ENCODE measurements around the gene COG5.

Gene COG5

DNA sequence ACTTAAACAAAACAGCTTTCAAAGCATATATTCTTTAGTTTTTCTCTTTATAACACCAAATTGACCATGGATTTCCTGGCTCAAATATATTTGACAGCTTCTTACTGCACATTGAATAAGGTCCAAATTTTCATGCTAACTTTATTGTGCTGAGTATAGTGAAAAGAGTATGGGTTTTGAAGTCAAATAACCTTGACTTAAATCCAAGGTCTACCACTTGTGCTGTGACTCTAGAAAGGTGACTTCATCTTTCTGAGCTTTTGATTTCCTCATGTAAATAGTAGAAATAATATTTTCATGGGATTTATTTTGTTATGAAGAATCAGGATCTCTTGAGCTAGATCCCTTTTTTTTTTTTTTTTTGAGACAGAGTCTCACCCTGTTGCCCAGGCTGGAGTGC is 233.2 kb downstream of the COG5 start:
- no peak for DNase-seq (ENCODE audit: low spot score)

DNA sequence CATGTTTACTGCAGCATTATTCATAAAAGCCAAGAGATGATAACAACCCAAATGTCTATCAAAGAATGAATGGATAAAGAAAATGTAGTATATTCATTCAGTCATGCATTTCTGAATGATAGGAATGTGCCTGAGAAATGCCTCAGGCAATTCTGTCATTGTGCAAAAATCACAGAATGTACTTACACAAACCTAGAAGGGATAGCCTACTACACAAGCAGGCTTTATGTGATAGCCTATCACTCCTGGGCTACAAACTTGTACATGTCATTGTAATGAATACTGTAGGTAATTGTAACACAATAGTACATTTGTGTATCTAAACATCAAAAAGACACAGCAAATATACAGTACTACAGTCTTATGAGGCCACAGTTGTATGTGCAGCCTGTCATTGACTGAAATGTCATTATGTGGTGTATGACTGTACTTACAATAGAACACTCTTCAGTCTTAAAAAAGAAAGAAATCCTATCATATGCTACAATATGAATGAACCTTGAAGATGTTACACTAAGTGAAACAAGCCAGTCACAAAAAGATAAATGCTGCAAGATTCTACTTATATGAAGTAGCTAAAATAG is 235.6 kb downstream of the COG5 start:
- no peak for DNase-seq (ENCODE audit: low spot score)

DNA sequence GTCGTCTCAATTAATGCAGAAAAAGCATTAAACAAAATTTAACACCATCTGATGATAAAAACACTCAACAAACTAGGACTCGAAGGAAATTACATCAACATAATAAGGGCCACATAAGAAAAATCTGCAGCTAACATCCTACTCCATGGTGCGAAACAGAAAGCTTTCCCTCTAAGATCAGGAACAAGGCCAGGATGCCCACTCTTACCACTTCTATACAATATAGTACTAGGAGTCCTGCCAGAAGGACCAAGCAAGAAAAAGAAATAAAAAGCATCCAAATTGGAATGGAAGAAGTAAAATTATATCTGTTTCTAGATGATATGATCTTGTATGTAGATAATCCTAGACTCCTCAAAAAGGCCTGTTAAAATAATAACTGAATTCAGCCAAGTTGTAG is 237.7 kb downstream of the COG5 start:
- no peak for DNase-seq (ENCODE audit: low spot score)

DNA sequence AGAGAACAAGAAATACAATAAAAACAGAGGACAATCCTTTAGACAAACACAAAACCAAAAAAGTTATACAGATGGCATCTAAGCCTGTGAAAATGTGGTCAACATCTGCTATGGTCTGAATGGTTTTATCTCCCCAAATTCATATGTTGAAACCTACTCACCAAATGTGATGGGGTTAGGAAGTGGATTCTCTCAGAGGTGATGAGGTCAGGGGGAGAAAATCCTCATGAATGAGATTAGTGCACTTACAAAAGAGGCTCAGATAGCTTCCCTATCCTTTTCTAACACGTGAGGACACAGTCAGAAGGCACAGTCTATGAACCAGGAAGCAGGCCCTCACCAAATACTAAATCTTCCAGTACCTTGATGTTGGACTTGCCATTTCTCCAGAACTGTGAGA is 241.7 kb downstream of the COG5 start:
- DNase-seq (ENCODE audit: low spot score), result no peak

DNA sequence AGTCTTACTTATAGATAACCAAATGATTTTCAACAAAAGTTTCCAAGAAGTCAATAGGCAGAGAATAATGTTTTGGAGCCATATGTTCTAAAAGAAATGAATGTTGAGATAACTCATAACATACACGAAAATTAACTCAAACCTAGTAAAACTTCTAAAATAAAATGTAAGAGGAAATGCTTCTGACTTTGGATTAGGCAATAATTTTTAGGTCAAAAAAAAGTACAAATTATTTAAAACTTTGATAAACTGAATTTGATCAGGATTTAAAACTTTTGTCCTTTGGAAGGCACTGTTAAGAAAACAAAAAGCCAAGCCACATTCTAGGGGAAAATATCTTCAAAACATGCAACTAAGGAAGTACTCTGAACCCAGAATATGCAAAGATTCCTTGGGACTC is 242.1 kb downstream of the COG5 start:
- no peak for DNase-seq (ENCODE audit: low spot score)

DNA sequence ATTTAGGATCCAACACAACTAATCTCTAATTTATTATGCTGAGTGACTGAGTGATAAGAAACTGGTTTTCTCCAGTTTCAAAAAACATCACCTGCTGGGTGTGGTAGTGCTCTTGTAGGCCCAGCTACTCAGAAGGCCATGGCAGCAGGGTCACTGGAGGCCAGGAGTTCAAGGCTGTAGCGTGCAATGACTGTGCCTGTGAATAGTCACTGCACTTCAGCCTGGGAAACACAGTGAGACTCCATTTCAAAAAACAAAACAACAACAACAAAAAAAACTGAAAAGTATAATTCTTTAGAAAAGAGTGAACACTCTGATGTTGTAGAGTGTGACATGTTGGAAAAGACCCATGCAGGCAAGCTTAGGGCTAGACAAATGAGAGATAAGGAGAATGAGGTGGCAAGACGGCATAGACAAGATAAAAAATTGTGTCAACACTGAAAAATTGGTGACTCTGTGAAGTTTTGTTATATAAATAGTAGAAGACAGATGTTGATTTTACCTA is 243.9 kb downstream of the COG5 start:
- no peak for DNase-seq (ENCODE audit: low spot score)

DNA sequence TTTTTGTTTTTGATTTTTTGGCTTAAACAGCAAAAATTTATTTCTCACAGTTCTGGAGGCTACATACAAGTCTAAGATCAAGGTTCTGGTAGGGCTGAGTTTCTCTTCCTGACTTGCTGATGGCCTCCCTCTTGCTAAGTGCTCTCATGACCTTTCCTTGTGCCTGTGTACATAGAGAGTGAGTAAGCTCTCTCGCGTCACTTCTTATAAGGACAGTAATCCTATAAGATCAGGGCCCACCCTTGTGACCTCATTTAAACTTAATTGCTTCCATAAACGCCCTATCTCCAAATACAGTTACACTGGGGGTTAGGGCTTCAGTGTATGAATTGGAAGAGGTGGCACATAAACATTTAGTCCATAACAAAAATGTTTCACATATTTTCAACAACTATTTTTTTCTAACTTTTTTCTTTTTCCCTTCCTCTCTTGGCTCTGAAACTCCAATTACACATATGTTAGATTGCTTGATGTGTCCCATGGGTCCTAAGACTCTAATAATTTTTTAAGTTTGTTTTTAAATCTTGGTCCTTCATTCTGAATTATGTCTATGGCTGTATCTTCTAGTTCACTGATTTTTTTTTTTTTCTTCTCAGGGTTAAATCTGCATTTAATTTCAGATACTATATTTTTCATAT is 245.1 kb downstream of the COG5 start:
- DNase-seq (ENCODE audit: low spot score), result no peak

DNA sequence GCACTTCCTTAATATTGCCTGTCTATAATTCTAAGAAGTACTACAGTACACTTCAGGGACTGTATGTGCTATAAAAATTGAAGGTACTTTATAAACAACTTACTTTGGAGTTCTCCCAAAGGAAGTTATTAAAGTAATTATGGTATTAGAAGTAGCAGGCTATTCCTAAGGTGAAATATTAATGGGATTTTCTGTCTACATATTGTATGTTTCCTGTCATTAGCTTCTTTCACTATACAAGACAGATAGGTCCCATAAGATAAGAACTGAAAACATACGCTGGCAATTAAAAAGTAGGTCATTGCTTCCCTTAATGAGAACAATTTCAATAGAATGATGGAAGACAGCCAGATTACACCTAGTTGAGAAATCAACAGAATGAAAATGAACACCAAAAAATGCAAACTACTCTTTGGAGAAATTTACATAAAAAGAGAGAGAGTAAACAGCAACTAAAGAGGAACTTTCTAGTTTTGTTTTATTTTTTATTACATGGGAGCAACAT is 248.0 kb downstream of the COG5 start:
- no peak for DNase-seq (ENCODE audit: low spot score)

DNA sequence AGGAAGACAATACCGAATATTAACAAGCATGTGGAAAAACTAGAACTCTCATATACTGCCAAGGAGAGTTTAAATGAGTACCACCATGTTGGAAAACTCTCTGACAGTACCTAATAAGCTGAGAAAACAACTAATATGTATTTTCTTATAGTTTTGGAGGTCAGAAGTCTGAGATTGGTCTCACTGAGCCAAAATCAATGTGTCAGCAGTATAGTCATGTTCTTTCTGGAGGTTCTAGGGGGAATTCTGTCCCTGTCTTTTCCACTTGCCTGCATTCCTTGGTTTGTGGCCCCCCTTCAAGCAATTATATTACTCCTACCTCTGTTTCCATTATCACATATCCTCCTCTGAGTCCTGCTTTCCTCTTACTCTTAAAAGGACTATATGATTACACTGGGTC is 250.4 kb downstream of the COG5 start:
- no peak for DNase-seq (ENCODE audit: low spot score)

DNA sequence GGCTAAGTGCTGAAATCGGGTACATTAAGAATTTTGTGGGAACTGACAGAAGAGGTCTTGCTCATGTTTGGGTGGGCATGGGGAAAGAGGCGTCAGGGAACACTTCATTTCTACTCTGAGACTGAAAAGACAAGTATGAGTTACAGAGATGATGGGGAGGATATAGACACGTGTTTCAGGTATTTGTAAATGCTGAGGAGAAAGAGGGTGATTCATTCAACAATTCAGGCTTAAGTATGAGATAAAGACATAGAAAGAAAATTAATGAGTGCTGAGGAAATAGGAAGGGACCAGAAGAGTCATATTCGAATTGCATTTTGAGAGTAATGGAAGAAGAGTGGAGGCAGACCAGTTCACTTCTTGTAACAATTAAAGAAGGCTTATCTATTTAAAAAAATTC is 251.3 kb downstream of the COG5 start:
- DNase-seq (ENCODE audit: low spot score), result no peak

DNA sequence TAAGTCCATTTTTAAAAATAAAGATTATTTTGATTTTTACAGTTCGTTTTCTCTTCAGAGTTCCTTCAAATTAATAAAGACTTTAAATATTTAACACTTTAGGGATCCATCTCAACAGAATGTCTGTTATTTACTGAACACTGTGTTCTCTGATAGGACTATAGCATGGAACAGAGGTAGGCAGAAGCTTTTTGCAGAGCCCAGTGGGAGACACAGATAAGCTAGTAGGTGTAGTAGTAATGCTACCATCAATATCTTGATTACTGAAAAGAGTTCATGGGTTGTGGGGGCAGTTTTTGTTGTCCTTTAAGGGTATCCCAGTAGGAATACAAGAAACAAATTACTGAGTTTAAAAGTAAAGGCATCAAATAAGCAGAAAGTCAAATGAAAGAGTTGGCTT is 254.4 kb downstream of the COG5 start:
- no peak for DNase-seq (ENCODE audit: low spot score)

DNA sequence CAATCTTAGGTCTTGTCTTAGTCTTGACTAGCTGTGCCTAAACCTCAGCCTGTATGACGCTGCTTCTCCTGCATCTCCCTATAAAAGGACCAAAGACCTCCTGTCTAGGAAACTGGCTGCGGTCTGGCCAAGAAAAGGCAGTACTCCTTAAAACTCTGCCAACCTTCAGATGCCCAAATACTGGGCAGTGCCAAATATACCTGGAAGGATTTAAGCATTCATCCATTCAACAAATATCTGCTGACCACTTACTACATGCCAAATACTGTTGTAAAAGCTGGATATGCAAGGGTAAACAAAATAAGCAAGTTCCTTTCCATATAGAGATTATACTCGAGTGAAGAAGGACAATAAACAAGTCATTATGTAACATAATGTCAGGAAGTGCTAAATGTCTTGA is 259.1 kb downstream of the COG5 start:
- DNase-seq (ENCODE audit: low spot score), result no peak

DNA sequence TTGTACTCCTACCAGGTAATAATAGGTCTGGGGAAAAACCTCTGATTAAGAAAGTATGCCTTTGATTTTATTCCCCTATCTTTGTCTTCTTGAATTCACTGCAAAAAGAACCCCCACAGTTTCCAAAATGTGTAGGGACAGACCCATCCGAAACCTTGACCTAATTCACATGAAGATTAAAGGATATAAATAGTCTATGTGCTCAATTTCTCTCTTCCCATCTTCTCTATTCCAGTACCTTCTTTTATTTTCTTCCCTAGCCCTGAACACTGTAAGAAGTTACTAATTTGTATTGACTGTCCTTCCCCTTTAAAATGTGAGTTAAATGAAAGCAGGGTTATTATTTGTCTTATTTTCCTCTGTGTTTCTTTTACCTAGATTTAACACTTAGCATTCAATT is 259.7 kb downstream of the COG5 start:
- DNase-seq (ENCODE audit: low spot score), result no peak

DNA sequence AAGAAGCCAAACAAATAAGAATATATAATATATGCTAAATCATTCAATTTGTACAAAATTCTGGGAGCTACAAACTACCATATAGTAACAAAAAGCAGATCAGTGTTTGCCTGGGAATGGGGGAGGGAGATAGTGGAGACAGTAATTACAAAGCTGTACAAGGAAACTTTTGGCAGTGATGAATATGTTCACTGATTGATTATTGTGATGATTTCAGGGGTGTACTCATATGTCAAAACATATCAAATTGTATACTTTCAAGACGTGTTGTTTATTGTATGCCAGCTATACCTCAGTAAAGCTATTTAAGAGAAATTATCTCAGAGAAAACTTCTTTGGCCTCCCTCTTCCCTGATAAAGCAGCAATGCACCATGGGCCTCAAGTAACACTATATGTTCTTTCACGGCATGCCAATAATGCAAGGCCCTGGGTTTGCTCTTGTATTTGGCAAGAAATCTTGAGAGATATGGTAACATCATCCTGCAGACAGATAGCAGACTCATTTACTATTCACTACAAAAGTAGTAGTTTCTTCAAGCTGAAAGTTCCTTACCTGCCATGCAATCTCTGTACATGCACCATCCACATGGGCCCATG is 261.4 kb downstream of the COG5 start:
- no peak for DNase-seq (ENCODE audit: low spot score)

DNA sequence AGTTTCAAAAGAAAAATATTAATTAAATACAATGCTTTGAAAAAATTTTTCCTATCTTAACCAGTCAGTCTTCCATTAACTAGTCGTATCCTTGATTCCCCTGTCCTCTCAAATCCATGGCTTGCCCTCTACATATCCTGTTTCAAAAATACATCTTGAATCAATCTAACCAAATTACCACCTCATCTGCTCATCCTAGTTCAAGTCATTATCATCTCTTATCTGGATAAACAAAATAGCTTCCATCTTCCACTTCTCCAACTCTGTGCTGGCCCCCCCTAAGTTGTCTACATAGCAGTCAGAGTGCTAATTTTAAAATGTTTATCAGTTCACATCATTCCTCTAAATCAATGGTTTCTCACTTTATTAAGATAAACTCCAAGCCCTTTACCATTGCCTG is 269.5 kb downstream of the COG5 start:
- no peak for DNase-seq (ENCODE audit: low spot score)

DNA sequence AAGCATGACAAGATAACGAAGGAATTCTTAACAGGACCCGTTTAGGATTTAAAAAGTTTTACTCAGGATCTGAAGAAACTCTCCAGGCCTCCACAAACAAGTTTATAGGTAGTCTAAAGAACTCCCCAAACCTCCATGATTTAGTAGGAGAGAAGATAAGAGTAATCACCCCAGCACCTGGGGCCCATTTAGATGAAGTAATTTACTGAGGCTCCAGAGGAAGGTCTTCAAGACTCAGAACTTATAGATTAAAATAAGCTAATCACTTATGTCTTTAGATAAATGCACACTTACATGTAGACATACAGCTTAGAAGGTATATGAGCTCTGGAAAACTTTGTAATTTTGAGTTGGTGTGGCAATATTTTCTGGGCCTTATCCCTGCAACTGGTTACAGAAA is 271.1 kb downstream of the COG5 start:
- DNase-seq (ENCODE audit: low spot score), result no peak

DNA sequence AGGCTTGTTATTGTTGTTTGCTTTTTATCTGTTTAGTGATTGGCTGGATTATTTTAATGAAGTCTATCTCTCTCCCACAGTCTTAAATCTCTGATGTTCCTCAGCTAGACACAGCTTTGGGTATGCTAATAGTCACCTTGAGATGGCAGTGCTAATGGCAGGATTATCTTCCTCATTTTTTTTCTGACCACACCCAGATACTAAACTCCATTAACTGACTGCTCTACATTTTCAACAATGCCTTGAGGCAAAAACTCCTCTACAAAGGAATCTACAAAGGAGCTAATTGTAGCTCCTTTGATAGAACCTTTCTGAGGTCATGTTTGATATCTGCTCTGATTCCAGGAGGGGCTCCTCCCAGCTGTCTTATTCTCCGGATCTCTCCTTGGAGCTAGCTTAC is 272.3 kb downstream of the COG5 start:
- no peak for DNase-seq (ENCODE audit: low spot score)

DNA sequence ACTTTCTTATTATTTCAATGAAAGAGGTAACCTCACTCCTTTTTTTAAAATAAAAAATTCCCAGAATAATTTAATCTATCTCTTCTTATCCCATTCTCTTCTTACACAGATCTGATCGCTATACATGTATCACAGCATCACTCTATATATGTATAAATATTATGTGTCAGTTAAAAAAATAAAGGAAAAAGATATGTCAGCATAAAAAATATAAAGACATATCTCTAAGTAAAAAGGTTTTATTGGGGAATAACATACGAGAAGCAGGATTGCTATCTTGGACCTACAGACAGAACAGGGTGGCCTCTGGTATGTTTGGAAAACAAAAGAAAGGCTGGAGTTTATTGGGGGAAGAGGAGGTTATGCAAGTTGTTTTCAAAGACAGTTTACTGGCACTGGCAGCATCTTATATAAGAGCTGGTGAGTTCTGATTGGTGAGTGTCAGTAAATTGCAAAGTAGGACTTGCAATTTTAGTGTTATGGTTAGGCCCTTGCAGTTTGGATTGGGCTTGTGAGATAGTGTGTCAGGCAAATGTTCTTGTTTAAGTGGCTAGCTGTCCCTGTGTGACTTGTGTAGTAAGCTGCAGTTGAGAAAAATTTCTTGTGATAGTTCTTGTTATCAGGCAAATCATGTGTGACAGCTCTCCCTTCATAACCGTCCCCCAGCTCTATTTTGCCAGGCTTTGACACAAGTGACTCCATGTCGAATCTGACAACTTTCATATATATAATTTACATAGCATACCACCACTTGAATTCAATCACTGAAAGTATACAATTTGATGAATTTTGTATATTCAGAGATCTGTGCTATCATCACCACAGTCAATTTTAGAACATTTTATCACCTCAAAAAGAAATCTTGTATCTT is 276.7 kb downstream of the COG5 start:
- DNase-seq (ENCODE audit: low spot score), result no peak

DNA sequence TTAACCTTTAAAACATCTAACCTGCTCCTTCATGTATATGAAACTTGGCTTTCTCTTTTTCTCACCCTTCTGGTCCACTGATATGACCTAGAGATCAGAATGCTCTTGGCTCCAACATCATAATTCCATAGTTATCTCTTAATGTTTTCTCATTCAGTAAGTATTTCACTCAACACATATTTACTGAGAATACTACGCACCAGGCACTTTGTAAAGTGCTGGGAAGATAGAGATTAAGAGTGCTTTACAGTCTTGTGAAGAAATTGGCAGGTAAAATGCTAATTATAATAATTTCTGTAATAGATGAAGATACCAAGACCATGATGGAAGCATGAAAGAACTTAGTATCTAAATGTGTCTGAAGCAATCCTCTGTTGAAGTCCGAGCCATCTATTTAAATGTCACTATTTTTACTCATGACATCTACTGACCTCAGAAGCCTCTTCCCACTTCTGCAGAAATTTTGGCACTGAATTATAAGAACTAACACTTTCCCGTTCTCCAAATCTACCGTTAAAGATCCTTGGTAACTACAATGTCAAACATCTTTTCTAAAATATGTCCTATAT is 278.7 kb downstream of the COG5 start:
- no peak for DNase-seq (ENCODE audit: low spot score)

DNA sequence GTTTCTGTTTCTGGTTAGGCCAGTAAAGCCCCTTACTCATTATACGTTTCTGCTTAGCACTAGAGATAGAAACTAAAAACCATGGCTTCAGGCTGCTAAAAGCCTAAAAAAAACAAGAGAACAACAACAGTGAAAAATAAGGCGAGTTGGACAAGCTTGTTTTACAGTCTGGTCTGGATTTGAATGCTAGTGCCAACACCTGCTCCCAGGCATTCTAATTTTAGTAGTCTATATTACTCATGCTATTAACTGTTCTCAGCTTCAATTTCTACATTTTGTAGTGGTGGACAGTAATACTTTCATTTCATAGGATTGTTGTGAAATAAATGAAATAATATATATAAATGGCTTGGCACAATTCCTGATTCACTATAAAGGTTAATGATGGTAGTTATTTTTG is 286.4 kb downstream of the COG5 start:
- DNase-seq (ENCODE audit: low spot score), result no peak

DNA sequence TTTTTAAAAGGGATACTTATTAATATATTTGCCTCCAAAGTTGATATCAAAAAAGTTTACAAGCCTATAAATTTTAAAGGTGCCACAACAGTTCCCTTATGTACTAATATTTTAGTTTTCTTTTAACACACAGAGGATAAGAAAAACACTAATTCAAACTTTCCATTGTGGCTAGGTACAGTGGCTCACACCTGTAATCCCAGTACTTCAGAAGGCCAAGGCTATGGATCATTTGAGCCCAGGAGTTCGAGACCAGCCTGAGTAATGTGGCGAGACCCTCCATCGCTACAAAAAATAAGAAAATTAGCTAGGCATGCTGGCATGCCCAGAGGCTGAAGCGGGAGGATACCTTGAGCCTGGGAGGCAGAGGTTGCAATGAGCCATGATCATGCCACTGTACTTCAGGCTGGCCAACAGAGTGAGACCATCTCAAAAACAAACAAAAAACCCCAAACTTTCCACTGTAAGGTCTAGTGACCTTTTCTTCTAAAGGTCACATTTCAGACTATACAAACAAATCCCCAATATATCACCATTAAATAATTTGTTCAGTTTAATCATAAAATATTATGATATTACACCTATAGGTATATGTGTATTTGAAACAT is 287.4 kb downstream of the COG5 start:
- no peak for DNase-seq (ENCODE audit: low spot score)

DNA sequence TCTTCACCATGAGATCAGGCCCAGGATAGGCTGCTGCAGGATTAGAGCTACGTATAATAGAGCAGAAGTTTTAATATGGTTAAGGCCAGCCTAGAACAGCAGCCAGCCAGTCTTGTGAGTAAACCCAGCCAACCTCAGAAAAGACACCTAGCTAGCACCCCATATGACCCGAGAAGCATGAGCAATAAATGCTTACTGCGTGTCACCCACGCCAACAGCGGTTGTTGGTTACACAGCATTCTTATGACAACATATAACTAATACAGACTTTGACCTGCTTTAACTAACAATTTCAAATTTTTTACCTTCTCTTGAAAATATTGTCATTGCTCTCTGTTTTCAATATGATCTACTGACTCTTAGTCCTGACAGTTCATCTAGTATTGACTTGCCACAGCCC is 289.2 kb downstream of the COG5 start:
- no peak for DNase-seq (ENCODE audit: low spot score)
